Nephron (organoid): ENCODE data around the gene ROBO1.

Experiments
- H3K27ac Mint-ChIP-seq, 3 experiments: 2 replicates each; pipeline ENCODE4 v1.8.0; 2020; ENCODE audit warnings: mixed read lengths in 3 of 3, mild to moderate bottlenecking in 2 of 3, moderate library complexity in 1 of 3
- H3K27me3 Mint-ChIP-seq: 2 replicates; pipeline ENCODE4 v1.8.0; 2021; ENCODE audit warnings: low read depth, mild to moderate bottlenecking, moderate library complexity, mixed read lengths
- H3K36me3 Mint-ChIP-seq: 2 replicates; pipeline ENCODE4 v1.8.0; 2020; ENCODE audit warnings: low read depth, mixed read lengths
- H3K4me1 Mint-ChIP-seq: 2 replicates; pipeline ENCODE4 v1.8.0; 2020; ENCODE audit warnings: mixed read lengths
- H3K4me3 Mint-ChIP-seq, 3 experiments: 2 replicates each; pipeline ENCODE4 v1.8.0; 2020; ENCODE audit warnings: mild to moderate bottlenecking in 3 of 3, mixed read lengths in 3 of 3, moderate library complexity in 2 of 3
- H3K9me3 Mint-ChIP-seq: 2 replicates; pipeline ENCODE4 v1.8.0; 2020; ENCODE audit warnings: mixed read lengths
- TF ChIP-seq, protein P1 (sequence below), 3 experiments: fragments of 200-600 bp; sonication (generic); IDR thresholded peaks; one replicate each; pipeline ENCODE4 v1.5.0; 2021; ENCODE audit warnings: antibody characterized with exemption in 3 of 3; ENCODE audit not compliant: unreplicated experiment in 3 of 3

The ROBO1 gene

DNA sequence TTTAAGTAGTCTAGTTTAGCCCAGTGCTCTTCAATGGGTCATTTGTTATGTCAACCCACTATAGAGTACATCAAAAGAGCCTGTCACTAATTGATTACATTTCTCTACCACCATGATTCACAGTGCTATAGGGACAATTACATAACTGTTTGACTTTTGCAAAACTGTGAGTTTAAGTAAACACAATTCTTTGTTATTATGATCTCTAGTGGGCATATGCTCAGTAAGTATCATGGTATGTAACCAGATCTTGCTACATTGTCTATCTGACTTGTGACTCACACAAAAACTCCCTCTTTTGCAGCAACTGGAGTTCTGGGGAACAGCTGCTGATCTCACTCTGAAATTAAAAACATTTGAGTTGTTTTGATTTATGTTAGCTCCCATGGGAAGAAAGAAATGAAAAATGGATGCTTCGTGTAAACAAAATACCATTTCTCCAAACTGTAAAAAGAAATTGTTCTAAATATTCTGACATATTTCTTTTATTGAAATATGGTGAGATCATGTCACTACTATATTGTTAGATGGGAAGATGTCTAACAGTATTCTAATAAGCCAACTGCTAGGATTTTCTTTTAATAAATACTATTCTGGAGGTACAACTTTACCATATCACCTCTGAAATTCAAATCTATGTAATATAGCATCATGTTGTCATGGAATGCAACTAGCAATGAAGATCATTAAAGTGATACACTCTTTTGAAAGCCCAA lies 470.4 kb downstream of the ROBO1 start:
- peaks cover 15% of the 10 kb centered on the region for H3K4me1 Mint-ChIP-seq

DNA sequence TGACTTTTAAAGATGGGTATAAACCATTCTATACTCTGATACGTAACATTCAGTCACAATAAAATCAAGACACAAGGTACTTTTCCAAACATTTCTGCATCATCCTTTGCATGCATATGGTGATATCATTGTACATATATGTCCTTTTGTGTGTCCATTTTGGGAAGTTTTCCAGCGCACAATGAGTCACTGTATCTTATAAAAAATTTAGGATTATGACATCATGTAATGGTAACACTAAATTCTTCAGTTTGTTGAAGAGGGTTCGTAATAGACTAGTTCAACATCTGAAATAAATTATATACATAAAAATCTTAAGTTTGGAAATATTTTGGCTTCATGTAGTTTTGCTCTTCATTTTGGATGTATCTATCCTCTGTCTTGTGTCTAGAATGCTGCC lies 480.9 kb downstream of the ROBO1 start:
- Mint-ChIP-seq H3K27me3 (no peaks in the 10 kb centered on the region), H3K27ac (no peak overlapping the region), H3K9me3 (peaks cover under 1% of the 10 kb centered on the region), H3K36me3 (no peaks in the 10 kb centered on the region), H3K4me3 (no peak overlapping the region), H3K4me1 (peaks cover 9% of the 10 kb centered on the region)
- TF ChIP-seq, protein P1, sequence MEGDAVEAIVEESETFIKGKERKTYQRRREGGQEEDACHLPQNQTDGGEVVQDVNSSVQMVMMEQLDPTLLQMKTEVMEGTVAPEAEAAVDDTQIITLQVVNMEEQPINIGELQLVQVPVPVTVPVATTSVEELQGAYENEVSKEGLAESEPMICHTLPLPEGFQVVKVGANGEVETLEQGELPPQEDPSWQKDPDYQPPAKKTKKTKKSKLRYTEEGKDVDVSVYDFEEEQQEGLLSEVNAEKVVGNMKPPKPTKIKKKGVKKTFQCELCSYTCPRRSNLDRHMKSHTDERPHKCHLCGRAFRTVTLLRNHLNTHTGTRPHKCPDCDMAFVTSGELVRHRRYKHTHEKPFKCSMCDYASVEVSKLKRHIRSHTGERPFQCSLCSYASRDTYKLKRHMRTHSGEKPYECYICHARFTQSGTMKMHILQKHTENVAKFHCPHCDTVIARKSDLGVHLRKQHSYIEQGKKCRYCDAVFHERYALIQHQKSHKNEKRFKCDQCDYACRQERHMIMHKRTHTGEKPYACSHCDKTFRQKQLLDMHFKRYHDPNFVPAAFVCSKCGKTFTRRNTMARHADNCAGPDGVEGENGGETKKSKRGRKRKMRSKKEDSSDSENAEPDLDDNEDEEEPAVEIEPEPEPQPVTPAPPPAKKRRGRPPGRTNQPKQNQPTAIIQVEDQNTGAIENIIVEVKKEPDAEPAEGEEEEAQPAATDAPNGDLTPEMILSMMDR (IDR thresholded peaks at IDR 0.05; ENCODE audit: unreplicated experiment in 3 of 3): no peak

More for the DNA sequence above, 470.4 kb downstream of the ROBO1 start:
- no peak overlapping the region for H3K4me3 Mint-ChIP-seq
- H3K36me3 Mint-ChIP-seq: peaks cover 18% of the 10 kb centered on the region
- H3K27ac Mint-ChIP-seq: peak overlapping the region; percentile 68 to 74 (median 73)
- H3K9me3 Mint-ChIP-seq: peaks cover 19% of the 10 kb centered on the region
- TF ChIP-seq, protein P1 (IDR thresholded peaks at IDR 0.05; ENCODE audit: unreplicated experiment in 3 of 3): no peak
- no peaks in the 10 kb centered on the region for H3K27me3 Mint-ChIP-seq

DNA sequence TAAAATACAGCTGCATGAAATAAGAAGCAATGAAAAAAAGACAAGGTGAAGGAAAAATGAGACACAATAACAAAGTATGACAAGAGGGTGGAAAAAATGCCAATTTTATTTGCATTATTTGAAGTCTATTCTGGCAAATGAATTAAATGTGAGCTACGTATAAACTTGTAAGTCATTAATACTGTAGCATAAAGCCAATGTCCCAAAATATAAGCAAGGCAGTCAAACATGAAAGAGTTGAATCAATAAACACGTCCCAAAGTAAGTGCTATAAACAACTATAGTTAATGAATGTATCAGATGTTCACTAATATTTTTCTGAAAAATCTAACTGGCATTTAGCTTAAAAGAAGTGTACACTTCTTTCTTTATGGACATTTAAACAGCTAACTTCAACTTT lies 481.9 kb downstream of the ROBO1 start:
- no peaks in the 10 kb centered on the region for H3K27me3 Mint-ChIP-seq
- no peak overlapping the region for H3K4me3 Mint-ChIP-seq
- H3K36me3 Mint-ChIP-seq: no peaks in the 10 kb centered on the region
- TF ChIP-seq, protein P1 (IDR thresholded peaks at IDR 0.05; ENCODE audit: unreplicated experiment in 3 of 3): no peak
- H3K27ac Mint-ChIP-seq: peak overlapping the region in 1 of 3 experiments; percentile 56
- H3K9me3 Mint-ChIP-seq: no peaks in the 10 kb centered on the region
- peaks cover 9% of the 10 kb centered on the region for H3K4me1 Mint-ChIP-seq

DNA sequence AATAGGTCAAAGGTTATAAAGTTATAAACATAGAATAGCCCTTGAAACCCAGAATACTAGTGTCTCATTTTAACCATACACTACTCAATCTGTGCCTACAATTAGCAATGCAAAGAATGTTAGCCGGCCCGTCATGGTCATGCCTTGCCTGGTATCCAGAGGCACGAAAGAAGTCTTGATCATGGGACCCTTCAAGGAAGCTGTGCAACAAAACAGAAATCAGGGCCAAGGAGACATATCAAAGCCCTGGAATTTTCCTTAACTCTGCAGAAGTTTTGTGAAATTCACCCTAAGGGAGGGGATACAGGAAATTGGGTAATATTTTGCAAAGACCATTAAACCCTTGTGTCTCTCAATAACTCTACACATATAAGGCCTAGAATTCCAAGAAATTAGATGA lies 482.4 kb downstream of the ROBO1 start:
- no peak overlapping the region for H3K4me3 Mint-ChIP-seq
- peak overlapping the region in 1 of 3 experiments; percentile 56 for H3K27ac Mint-ChIP-seq
- no peaks in the 10 kb centered on the region for H3K36me3 Mint-ChIP-seq
- H3K27me3 Mint-ChIP-seq: no peaks in the 10 kb centered on the region
- H3K4me1 Mint-ChIP-seq: peaks cover 9% of the 10 kb centered on the region
- no peaks in the 10 kb centered on the region for H3K9me3 Mint-ChIP-seq
- TF ChIP-seq, protein P1 (IDR thresholded peaks at IDR 0.05; ENCODE audit: unreplicated experiment in 3 of 3): no peak

DNA sequence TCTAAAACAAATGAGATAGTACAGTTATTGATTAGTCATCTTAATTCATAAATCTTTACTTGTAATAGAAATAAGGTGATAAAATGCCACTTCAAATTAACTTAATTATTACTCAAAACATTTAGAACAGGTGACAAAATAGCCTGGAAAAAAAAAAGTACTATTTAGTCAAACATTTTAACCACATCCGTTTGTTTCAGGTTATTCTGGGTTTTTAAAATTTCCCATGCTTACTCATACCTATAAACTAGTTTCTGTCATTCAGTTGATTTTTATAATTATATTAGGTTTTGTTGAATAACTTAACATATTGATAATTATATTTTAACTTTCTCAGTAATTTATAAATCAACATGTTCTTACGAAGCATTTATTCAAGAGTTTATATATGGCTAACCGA lies 483.0 kb downstream of the ROBO1 start:
- TF ChIP-seq, protein P1 (IDR thresholded peaks at IDR 0.05; ENCODE audit: unreplicated experiment in 3 of 3): no peak
- no peaks in the 10 kb centered on the region for H3K27me3 Mint-ChIP-seq
- H3K36me3 Mint-ChIP-seq: no peaks in the 10 kb centered on the region
- peaks cover 2% of the 10 kb centered on the region for H3K9me3 Mint-ChIP-seq
- H3K4me3 Mint-ChIP-seq: no peak overlapping the region
- no peak overlapping the region for H3K27ac Mint-ChIP-seq
- H3K4me1 Mint-ChIP-seq: peaks cover 9% of the 10 kb centered on the region

DNA sequence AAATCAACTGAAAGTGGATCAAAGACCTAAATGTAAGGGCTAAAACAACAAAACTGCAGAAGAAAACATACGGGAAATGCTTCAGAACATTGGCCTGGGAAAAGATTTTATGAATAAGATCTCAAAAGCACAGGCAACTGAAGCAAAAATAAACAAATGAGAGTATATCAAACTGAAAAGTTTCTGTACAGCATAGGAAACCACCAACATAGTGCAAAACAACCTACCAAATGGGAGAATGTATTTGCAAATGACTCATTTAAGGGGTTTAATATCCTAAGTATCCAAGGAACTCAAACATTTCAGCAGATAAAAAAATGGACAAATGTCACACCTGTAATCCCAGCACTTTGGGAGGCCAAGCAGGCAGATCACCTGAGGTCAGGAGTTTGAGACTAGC lies 489.1 kb downstream of the ROBO1 start:
- peaks cover 23% of the 10 kb centered on the region for H3K9me3 Mint-ChIP-seq
- H3K27ac Mint-ChIP-seq: no peak overlapping the region
- TF ChIP-seq, protein P1 (IDR thresholded peaks at IDR 0.05; ENCODE audit: unreplicated experiment in 3 of 3): no peak
- H3K36me3 Mint-ChIP-seq: no peaks in the 10 kb centered on the region
- H3K27me3 Mint-ChIP-seq: no peaks in the 10 kb centered on the region
- no peak overlapping the region for H3K4me3 Mint-ChIP-seq
- no peaks in the 10 kb centered on the region for H3K4me1 Mint-ChIP-seq
